Measurements from ENCODE around the gene RBM26.
A peak's percentile ranks its signal among the peaks of the same experiment; 100 is the strongest.

Gene RBM26, protein sequence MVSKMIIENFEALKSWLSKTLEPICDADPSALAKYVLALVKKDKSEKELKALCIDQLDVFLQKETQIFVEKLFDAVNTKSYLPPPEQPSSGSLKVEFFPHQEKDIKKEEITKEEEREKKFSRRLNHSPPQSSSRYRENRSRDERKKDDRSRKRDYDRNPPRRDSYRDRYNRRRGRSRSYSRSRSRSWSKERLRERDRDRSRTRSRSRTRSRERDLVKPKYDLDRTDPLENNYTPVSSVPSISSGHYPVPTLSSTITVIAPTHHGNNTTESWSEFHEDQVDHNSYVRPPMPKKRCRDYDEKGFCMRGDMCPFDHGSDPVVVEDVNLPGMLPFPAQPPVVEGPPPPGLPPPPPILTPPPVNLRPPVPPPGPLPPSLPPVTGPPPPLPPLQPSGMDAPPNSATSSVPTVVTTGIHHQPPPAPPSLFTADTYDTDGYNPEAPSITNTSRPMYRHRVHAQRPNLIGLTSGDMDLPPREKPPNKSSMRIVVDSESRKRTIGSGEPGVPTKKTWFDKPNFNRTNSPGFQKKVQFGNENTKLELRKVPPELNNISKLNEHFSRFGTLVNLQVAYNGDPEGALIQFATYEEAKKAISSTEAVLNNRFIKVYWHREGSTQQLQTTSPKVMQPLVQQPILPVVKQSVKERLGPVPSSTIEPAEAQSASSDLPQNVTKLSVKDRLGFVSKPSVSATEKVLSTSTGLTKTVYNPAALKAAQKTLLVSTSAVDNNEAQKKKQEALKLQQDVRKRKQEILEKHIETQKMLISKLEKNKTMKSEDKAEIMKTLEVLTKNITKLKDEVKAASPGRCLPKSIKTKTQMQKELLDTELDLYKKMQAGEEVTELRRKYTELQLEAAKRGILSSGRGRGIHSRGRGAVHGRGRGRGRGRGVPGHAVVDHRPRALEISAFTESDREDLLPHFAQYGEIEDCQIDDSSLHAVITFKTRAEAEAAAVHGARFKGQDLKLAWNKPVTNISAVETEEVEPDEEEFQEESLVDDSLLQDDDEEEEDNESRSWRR

DNA sequence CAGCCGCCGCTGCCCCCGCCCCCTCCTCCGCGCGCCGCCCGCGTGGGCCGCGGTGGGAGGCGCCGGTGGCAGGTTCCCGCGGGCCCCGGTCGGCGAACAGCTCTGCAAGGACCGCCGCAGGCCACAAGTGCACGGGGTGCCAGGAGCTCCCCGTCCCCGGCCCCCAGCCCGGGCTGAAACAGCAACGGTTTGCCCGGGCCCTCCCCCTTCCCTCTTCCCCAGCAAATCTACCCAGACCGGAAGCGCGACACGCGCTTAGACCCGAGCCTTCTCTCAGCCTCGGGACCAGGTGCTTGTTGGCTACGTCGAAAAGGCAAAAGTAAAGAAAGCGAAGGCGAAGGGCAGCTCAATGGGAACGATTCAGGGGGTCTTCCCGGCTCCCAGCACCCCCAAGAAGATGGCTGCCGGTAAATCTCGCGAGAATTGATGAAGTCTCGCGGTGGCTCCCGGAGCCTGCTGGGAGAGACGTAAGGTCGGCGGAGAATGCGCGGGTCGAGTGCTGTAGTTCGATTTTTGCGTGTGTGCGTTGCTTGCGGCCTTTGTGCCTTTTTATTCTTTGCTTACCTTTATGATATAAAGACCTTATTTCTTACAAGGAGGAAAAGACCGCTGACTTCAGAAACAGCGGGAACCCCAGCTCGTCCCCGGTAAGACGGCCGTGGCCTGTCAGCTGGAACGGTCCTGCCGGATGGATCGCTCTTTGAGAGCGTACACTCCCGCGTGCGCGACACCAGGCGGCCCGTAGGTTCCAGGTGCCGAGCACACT lies at the start of gene RBM26:
TSS of gene RBM26 (minus strand) at position 425 of the 766 bp plus-strand sequence. CDS start 481 bp downstream, outside the sequence.
- peak; percentile 81 for ATAC-seq
- DNase-seq, result peak; percentile 94

DNA sequence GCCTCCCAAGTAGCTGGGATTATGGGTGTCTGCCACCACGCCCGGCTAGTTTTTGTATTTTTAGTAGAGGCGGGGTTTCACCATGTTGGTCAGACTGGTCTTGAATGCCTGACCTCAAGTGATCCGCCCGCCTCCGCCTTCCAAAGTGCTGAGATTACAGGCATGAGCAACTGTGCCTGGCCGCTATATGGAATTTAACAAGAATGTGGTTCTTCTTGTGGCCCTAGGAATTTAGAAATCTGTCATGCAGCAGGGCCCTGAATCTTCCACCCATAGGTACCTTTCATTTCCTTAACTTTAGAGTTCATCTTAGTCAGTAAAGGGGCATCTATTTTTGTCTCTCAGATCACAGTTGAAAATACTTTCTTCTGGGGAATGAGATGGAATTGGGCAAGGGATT lies 49.3 kb upstream of the RBM26 start:
- DNase-seq, result no peak

DNA sequence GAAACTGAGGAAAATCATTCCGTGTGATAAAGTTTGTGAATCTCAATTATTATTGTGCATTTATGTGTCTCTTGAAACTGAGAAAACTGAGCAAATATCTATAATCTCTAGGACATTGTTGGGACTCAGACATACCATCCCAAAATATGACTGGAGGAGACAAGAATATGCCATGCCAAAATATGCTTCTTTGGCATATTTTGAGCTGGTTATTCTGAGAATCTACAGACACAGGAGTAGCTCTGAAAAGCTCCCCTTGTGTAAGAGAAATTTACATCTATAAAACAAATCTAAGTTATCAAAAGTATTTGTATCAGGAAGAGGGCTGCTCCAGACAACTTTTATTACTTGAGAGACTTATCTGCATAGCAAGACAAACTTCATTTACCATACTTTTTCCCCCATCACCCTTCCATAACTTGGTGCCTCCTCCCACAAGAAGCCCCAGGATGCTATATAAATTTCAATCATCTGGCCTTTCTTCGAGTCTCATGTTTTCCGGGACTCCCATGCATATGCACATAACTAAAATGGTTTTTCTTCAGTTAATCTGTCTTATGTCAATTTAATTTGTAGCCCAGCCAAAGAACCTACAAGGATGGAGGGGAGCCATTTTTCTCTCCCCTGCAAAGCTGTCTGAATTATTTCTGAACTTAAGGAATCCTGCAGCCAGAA lies 46.3 kb upstream of the RBM26 start:
- DNase-seq (no peak), ATAC-seq (no peak)

More for the DNA sequence above, 49.3 kb upstream of the RBM26 start:
- ATAC-seq, result no peak

DNA sequence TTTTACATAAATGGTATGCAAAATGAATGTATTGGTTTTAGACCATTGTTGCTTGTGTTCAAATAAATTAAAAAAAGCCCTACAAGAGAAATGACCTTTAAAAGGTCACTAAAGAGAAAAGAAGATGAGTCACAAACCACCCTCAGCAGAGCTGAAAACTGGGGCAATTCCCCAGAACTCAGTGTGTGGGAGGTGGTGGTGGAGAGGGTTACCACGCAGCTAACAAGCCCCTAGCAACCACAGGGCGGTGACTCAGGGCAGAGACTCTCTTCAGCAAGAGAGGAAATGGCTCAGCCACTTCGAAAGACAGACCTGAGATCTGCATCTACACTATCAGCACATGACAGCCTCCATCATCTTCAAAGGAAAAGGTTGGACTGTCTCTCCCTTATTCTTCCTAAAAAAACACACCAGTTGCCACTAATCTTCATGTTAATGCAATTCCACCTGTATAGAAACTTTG lies 45.5 kb upstream of the RBM26 start:
- ATAC-seq (peak; percentile 99), DNase-seq (peak; percentile 90)

DNA sequence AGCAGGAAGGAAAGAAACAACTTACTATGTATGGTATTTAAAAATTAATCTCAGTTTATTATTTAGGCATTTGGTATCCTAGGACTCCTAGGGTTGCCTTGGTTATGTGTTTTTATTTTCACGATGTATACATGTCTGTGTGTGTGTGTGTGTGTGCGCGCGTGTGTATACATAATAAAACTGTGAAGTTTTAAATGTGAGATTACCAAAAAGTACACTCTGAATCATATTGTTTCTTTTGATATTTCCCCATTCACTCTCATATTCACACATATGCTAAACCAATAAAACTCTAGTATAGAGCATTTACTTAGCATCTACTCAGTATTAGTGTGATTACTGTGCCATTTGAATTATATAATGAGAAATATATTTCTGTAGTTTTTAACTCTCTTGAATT lies 44.1 kb upstream of the RBM26 start:
- DNase-seq, result no peak
- ATAC-seq, result peak; percentile 6

DNA sequence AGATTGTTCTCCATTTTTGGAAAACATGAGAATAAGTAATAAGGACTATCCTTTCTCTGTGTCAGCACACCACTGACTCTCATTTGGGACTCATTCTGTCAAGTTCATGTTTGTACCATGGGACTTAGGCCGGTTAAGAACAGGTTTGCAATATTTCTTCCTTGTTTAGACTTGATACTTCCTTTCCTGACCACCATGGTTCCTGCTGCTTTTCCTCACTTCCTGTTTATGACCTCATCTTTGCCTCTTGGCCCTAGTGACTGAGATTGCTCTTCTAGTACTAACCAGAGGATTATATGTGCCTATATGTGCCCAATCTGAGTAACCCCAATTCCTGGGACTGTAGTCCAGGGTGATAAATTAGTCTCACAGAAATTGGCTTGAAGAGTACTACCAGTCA lies 42.4 kb upstream of the RBM26 start:
- ATAC-seq (no peak), DNase-seq (no peak)

DNA sequence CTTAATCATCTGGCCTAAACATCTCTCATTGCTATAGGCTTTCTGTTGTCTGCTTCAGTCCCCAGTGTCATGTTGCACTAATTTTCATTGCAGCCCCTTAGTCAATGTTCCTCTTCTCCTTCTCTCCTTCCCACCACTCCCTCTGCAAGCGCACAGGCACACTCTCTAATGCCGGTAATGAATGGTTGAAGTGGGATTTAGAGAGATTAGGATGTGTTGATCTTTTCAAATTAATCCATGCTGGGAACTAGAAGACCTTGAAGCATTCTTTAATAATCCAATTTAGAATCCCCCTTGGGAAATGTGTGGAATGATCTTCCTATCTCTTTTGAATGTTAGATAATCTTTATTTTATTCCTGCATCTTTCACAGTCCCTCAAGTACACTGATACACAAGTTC lies 41.7 kb upstream of the RBM26 start:
- no peak for DNase-seq
- ATAC-seq, result no peak

DNA sequence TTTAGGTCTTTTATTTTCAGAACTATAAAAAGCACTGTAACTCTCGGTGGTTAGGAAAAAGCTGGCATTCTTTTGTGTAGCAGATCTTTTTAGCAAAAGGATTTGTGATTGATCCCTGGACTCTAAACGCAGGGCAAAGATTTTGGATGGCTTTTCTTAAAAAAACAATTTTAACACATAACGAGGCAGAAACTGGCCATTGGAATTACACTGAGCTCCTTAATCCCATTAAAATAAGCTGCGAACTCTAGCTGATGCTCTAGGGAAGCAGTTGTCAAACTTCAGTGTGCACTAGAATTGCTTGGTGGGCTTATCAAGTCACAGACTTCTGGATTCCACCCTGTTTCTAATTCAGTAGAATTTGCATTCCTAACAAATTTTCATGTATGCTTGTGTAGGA lies 41.1 kb upstream of the RBM26 start:
- no peak for ATAC-seq

DNA sequence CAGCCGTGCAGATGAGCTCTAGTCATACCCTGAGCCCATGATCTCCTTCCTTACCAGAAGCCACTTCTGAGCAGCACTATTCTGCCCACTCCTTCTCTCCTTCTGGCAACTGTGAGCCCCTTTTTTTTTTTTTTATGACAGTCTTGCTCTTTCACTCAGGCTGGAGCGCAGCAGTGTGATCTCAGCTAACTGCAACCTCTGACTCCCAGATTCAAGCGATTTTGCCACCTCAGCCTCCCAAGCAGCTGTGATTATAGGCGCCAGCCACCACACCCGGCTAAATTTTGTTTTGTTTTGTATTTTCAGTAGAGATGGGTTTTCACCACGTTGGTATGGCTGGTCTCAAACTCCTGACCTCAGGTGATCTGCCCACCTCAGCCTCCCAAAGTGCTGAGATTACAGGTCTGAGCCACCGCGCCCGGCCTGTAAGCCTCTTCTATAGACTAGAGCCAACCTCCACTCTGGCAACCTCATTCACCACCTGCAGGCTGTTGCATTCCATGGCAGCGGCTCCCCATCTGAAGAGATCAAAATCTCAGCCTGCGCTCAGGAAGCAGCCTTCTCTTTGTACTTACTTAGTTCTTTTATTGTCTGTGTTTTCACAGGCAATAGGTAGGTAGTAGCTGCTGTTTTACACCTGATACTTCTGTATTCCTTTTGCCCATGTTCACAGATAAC lies 40.1 kb upstream of the RBM26 start:
- ATAC-seq (peak; percentile 77), DNase-seq (peak; percentile 23)

More for the DNA sequence above, 41.1 kb upstream of the RBM26 start:
- DNase-seq, result no peak

DNA sequence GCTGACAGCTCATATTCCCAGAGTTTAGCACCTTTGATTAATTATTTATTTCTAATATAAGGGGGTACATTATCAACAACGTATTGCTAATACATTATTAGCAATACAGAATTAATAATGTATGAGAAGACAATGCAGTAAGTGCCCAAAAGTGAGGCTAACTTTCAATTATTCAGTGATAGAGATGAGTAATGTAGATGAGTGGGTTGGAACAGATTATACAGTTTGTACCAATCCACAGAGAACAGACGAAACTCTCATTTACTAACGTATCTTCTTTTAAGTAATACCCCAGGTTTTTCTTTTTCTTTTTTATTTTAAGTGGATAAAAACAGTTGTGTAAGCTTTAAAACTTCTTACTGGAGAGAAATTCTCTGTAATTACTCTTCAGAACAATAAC lies 36.7 kb upstream of the RBM26 start:
- no peak for ATAC-seq
- DNase-seq, result no peak

DNA sequence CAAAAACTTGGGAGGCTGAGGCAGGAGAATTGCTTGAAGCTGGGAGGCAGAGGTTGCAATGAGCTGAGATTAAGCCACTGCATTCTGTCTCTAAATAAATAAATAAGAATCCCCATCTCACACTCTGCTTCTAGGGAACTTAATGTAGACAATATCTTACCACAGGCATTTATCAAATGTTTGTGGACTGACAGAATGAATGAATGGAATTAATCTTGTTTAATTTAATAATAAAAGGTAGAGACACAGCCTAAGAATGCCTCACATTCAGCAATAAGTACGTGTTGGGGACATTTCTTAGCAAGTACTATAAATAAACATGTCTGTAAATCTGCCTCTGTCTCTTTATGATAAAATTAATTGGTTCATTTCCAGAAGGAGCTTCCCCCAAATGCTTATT lies 36.2 kb upstream of the RBM26 start:
- DNase-seq (no peak), ATAC-seq (no peak)

DNA sequence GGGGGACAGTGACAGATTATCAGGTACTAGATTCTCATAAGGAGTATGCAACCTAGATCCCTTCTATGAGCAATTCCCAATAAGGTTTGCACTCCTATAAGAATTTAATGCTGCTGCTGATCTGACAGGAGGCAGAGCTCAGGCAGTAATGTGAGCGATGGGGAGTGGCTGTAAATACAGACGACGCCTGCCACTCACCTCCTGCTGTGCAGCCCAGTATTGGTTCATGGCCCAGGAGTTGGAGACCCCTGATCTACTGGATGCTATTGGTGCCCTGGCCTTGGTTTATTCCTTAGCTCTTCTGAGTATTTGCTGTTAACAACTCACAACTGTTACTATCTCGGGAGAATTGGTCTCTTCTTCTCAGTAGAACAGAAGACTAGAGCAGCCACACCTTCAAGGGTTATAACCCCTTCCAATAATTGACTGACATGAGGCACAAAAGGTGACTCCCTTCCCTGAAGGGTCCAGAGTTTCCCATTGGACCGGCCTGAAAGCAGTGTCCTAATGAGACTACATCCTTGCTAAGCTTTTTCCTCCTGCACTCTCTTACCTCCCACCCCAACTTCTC lies 35.0 kb upstream of the RBM26 start:
- ATAC-seq, result no peak
- DNase-seq, result no peak

DNA sequence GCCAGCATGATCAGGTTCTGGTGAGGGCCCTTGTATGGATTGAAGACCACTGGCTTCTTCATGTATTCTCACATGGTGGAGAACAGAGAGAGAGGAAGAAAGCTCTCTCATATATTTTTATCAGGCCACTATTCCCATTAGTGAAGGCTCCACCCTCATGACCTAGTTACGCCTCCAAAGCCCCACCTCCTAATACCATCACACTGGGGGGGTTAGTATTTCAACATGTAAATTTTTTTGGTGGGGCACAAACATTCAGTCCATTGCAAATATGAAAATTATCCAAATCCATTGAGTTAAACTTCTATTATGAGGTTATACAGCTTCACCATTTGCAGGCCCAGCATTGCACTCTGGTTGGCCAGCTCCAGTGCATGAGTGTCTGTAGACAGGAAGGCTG lies 33.2 kb upstream of the RBM26 start:
- DNase-seq, result no peak
- no peak for ATAC-seq

DNA sequence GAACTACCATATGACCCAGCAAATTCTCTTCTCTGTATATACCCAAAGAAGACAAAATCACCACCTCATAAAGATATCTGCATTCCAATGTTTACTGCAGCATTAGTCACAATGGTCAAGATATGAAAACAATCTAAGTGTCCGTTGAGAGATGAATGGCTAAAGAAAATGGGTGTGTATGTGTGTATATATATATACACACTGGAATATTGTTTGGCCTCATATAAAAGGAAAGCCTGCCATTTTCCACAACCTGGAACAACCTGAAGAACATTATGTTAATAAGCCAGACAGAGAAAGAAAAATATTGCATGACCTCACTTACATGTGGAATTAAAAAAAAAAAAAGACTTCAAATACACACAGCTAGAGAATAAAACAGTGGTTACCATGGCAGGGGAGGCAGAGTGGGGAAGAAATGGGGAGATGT lies 29.5 kb upstream of the RBM26 start:
- no peak for DNase-seq

DNA sequence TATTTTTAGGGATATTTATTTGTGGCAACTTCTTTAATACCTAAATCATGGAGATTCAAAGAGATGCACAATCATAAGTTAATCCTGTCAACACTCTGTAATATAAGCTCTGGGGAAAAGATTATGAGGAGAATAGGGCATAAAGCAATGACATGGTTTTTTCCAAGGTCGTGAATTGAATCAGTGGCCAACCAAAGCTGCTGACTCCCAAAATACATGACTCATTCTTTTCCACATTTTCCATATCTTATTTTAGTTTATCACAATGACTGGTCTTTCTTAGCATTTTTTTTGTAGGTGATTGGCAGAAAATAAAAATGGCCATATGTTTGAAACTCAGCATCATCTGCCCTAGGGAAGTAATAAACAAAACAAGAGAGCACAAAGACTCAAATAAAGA lies 28.5 kb upstream of the RBM26 start:
- no peak for DNase-seq
- no peak for ATAC-seq

More for the DNA sequence above, 29.5 kb upstream of the RBM26 start:
- ATAC-seq, result no peak

DNA sequence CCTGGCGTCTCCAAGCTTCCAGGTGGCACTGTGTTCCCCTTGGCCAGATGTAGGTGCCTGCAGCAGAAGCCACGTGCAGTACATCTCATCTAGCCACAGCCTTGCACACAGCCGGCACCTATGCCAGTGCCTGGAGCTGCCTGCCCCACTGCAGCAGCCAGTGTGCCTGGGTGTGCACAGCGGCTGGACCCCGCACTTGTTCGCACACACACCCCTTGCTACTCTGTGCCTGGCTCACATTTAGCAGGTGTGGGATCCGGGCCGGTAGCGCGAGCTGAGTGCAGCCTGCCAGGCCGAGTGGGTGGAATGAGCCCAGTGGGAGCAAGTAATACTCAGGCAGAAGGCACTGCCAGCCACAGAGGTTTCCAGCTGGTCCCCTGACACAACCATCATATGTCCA lies 26.9 kb upstream of the RBM26 start:
- DNase-seq, result no peak
- ATAC-seq, result no peak

DNA sequence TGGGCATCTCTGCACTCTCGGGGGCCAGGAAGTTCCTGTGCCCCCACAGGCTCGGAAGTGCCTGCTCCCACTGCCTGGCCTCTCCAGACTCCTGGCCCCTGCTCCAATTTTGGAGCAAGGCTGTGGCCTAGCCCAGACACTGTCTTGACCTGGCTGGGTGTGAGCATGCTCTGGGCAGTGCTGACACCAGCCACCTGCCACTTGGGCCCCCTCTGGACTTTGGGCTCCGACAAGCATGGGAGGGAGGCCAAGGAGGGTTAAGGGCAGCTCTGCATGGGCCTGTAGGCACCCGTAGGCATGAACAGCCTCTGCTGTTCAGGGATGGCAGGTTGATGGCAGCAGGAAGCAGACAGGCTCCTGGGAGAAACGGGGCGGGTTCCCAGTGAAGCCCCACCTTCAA lies 26.0 kb upstream of the RBM26 start:
- peak; percentile 14 for ATAC-seq

DNA sequence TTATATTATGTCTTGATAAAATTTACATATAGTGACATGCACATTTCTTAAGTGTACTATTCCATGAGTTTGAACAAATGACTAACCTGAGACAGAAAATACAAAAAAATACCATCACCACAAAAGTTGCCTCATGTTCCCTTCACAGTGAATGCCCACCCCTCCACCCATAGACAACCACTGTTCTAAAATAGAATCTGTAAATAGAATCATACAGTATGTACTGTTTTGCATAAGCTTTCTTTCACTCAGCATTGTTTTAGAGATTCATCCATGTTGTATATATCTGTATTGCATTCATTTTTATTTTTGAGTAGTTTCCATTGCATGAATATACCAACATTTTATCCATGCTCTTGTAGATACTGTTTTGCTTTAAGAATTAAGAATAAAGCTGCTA lies 23.3 kb upstream of the RBM26 start:
- DNase-seq (no peak), ATAC-seq (no peak)

More for the DNA sequence above, 26.0 kb upstream of the RBM26 start:
- no peak for DNase-seq

DNA sequence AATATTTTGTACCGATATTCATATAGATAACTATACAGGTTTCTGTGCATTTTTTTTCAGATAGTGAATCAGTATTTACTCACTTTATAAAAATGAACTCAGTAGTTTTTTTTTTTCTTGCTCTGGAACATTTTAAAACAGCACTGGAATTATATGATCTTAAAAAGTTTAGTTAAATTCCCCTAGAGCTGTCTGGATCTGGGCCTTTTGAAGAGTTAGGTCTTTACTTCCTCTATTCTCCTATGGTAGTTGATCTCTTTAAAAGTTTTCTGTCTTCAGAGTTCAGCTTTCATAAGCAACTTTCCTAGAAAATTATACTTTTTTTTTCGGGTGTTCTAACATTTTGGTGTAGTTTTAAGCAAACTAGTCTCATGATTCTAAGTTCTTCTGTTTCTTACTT lies 21.8 kb upstream of the RBM26 start:
- DNase-seq (no peak), ATAC-seq (no peak)

DNA sequence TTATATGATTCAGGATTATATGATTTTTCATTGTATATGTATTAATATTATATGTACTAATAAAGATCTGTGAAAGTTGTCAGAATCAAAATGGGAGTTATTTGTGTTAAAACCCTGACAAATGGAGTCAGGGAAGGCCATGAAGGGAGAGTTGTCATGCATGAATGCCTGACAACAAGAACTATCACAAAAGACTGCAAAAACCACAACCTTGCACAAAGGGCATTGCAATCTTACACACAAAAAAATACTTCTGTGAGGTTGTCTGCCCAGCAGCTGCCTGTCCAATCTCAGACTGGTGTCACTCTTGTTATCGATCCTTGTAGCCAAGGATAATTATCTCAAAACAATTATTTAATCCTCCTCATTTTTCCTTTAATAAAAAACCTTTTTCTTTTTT lies 21.2 kb upstream of the RBM26 start:
- no peak for DNase-seq
- no peak for ATAC-seq

All from stimulated activated naive CD8-positive, alpha-beta T cell treated with anti-CD3 and anti-CD28 coated beads, Interleukin-15, Interleukin-2, amounts not matched to agents 100 U/mL and 50 U/mL, for 24 hours (primary cell).